ENCODE data around the gene UBE2O.

Gene UBE2O

DNA sequence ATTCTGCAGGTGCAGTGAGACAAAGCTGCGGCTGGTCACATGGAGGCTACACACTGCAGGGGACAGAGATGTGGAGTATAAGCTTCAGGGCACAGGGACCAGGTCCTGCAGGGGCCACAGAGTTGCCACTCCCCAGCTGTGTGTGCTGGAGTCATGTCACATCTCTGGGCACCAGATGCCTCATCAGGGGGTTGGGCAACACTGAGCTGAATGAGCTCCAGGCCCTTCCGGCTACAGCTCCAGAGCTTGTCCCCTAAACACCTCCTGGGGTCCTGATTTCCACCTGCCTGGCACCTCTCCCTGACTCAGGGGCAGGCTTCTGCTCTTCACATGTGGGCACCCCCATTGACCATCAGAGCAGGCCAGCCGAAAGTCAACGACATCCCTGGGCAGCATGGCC, 36.1 kb downstream of the UBE2O start:
- Histone ChIP-seq H3K27me3 (ENCODE audit: insufficient read depth, low read length, poor library complexity) (no peaks in the 10 kb centered on the region), H3K4ac (ENCODE audit: low read depth, low read length) (no peak overlapping the region), H2AK5ac (ENCODE audit: low read length) (no peak overlapping the region), H4K8ac (ENCODE audit: low read depth, low read length) (no peak overlapping the region), H2BK15ac (replicated peaks; ENCODE audit: low read depth) (no peak overlapping the region), H2BK120ac (ENCODE audit: low read depth, low read length) (no peak overlapping the region), H3K23ac (ENCODE audit: low read length) (no peak overlapping the region), H3K9ac (ENCODE audit: low read length) (no peak overlapping the region), H3K4me3 (ENCODE audit: low read length) (no peak overlapping the region), H3K18ac (ENCODE audit: low read length) (no peak overlapping the region), H2BK5ac (ENCODE audit: low read length) (no peak overlapping the region), H3K79me1 (ENCODE audit: low read length) (peaks cover 38% of the 10 kb centered on the region), H3K4me1 (ENCODE audit: control insufficient read depth, low read depth, low read length) (peaks cover 9% of the 10 kb centered on the region), H3K56ac (ENCODE audit: low read length) (no peak overlapping the region), H3K27ac (ENCODE audit: low read depth, low read length) (no peak overlapping the region), H3K79me2 (ENCODE audit: control insufficient read depth, insufficient read depth, low read length) (peaks cover 49% of the 10 kb centered on the region), H3K36me3 (ENCODE audit: control insufficient read depth, insufficient read depth, low read length) (peaks cover 2% of the 10 kb centered on the region), H3K4me2 (ENCODE audit: low read length) (no peak overlapping the region), H4K5ac (ENCODE audit: low read length) (no peak overlapping the region)
- no peak for DNase-seq
- no CpG with 5 or more reads among the region's 4 CpGs for WGBS (ENCODE audit: extremely low coverage, insufficient coverage, low lambda C conversion rate)

DNA sequence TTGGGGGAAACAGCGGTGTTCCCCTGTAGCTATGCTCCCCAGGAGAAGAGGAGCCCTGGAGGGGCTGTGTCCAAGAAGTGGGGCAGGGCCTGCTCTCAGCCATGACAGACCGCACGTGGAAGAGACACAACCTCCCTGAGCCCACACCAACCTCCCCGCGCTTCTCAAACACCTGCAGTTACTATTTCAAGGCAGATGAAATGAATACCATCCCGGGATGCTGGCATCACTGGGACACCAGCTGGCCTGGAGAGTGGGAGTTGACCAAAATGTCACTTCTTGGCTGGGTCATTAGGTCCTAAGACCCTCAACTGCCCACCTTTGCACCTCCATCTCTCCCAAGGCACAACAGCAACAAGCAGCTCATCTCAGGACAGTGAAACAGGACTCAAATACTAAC, 36.5 kb downstream of the UBE2O start:
- no peak overlapping the region for H3K4me3 ChIP-seq (ENCODE audit: low read length)
- H4K8ac ChIP-seq (ENCODE audit: low read depth, low read length), result no peak overlapping the region
- no peak overlapping the region for H2BK120ac ChIP-seq (ENCODE audit: low read depth, low read length)
- WGBS (ENCODE audit: extremely low coverage, insufficient coverage, low lambda C conversion rate), result no CpG with 5 or more reads among the region's 6 CpGs
- peaks cover 9% of the 10 kb centered on the region for H3K4me1 ChIP-seq (ENCODE audit: control insufficient read depth, low read depth, low read length)
- no peak overlapping the region for H3K4me2 ChIP-seq (ENCODE audit: low read length)
- no peak overlapping the region for H2BK15ac ChIP-seq (replicated peaks; ENCODE audit: low read depth)
- peaks cover 45% of the 10 kb centered on the region for H3K79me2 ChIP-seq (ENCODE audit: control insufficient read depth, insufficient read depth, low read length)
- peaks cover 36% of the 10 kb centered on the region for H3K79me1 ChIP-seq (ENCODE audit: low read length)
- no peak overlapping the region for H3K23ac ChIP-seq (ENCODE audit: low read length)
- H3K9ac ChIP-seq (ENCODE audit: low read length), result no peak overlapping the region
- H3K56ac ChIP-seq (ENCODE audit: low read length), result no peak overlapping the region
- H3K27ac ChIP-seq (ENCODE audit: low read depth, low read length), result no peak overlapping the region
- no peak overlapping the region for H2BK5ac ChIP-seq (ENCODE audit: low read length)
- H4K5ac ChIP-seq (ENCODE audit: low read length), result no peak overlapping the region
- no peak overlapping the region for H3K4ac ChIP-seq (ENCODE audit: low read depth, low read length)
- H3K36me3 ChIP-seq (ENCODE audit: control insufficient read depth, insufficient read depth, low read length), result peaks cover 2% of the 10 kb centered on the region
- no peak overlapping the region for H2AK5ac ChIP-seq (ENCODE audit: low read length)
- DNase-seq, result no peak
- no peaks in the 10 kb centered on the region for H3K27me3 ChIP-seq (ENCODE audit: insufficient read depth, low read length, poor library complexity)
- no peak overlapping the region for H3K18ac ChIP-seq (ENCODE audit: low read length)

DNA sequence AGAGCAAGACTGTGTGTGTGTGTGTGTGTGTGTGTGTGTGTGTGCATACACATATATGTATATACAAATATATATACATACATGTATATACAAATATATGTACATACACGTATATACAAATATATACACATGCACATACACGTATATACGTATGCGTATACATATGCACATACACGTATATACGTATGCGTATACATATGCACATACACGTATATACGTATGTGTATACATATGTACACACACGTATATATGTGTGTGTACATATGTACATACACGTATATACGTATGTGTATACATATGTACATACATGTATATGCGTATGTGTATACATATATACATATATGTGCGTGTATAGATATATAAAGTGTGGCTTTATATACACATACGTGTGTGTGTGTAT, 37.2 kb downstream of the UBE2O start:
- no peak overlapping the region for H3K23ac ChIP-seq (ENCODE audit: low read length)
- WGBS (ENCODE audit: extremely low coverage, insufficient coverage, low lambda C conversion rate), result no CpG with 5 or more reads among the region's 15 CpGs
- H3K36me3 ChIP-seq (ENCODE audit: control insufficient read depth, insufficient read depth, low read length), result peaks cover 2% of the 10 kb centered on the region
- H2BK5ac ChIP-seq (ENCODE audit: low read length), result no peak overlapping the region
- no peak overlapping the region for H3K18ac ChIP-seq (ENCODE audit: low read length)
- H3K27me3 ChIP-seq (ENCODE audit: insufficient read depth, low read length, poor library complexity), result no peaks in the 10 kb centered on the region
- no peak overlapping the region for H4K8ac ChIP-seq (ENCODE audit: low read depth, low read length)
- peaks cover 35% of the 10 kb centered on the region for H3K79me1 ChIP-seq (ENCODE audit: low read length)
- H3K9ac ChIP-seq (ENCODE audit: low read length), result no peak overlapping the region
- H2BK120ac ChIP-seq (ENCODE audit: low read depth, low read length), result no peak overlapping the region
- H3K4me1 ChIP-seq (ENCODE audit: control insufficient read depth, low read depth, low read length), result peaks cover 7% of the 10 kb centered on the region
- no peak for DNase-seq
- H3K4ac ChIP-seq (ENCODE audit: low read depth, low read length), result no peak overlapping the region
- H2BK15ac ChIP-seq (replicated peaks; ENCODE audit: low read depth), result no peak overlapping the region
- H3K79me2 ChIP-seq (ENCODE audit: control insufficient read depth, insufficient read depth, low read length), result peaks cover 43% of the 10 kb centered on the region
- no peak overlapping the region for H4K5ac ChIP-seq (ENCODE audit: low read length)
- no peak overlapping the region for H3K27ac ChIP-seq (ENCODE audit: low read depth, low read length)
- H2AK5ac ChIP-seq (ENCODE audit: low read length), result no peak overlapping the region
- no peak overlapping the region for H3K4me3 ChIP-seq (ENCODE audit: low read length)
- no peak overlapping the region for H3K56ac ChIP-seq (ENCODE audit: low read length)
- no peak overlapping the region for H3K4me2 ChIP-seq (ENCODE audit: low read length)

DNA sequence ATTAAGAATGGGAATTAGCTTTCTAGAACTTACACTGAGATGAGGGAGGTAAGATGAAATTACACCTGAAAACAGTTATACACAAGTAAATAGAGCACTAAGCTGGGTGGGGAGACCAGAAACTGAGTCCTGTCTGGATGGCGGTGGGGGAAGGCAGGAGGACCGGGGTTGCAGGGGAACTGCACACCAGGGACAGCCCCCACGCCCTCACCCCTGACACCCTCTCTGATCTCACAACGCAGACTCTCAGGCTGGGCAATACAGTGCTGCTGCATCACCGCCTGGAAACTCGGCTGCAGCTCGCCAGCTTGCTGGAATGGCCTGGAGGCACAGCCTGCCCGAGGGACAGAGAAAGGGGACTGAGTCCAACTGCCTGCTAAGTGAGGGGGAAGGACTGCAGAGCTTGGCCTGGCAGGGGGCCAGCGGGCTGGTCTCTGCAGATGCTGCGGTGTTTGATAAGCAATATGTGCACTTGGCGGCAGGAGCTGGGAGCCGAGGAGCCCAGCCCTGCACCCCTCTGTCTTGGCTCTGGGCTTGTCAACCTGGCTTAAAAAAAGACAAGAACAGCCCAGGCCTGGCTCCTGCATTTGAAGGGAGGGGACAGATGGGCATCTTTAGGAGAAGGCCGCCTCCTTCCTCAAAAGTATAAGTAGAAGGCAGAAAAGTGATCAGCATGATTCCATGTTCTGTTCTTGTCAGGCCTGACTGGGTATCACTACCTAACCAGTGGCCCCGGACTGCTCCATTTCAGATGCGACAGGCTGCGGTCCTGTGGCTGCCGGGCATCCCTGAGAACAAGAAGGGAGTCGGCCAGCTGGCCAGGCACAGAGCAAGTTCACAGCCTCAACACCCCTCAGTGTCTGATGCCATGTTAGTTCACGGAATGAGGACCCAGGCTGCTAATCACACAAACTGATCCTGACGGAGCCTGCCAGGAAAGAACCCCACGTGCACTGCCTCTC, 38.3 kb downstream of the UBE2O start:
- Histone ChIP-seq H3K36me3 (ENCODE audit: control insufficient read depth, insufficient read depth, low read length) (peaks cover 2% of the 10 kb centered on the region), H2AK5ac (ENCODE audit: low read length) (no peak overlapping the region), H3K4me1 (ENCODE audit: control insufficient read depth, low read depth, low read length) (peaks cover 7% of the 10 kb centered on the region), H4K5ac (ENCODE audit: low read length) (no peak overlapping the region), H3K4me3 (ENCODE audit: low read length) (no peak overlapping the region), H3K27me3 (ENCODE audit: insufficient read depth, low read length, poor library complexity) (no peaks in the 10 kb centered on the region), H2BK15ac (replicated peaks; ENCODE audit: low read depth) (no peak overlapping the region), H3K4ac (ENCODE audit: low read depth, low read length) (no peak overlapping the region), H3K79me1 (ENCODE audit: low read length) (peaks cover 27% of the 10 kb centered on the region), H2BK5ac (ENCODE audit: low read length) (no peak overlapping the region), H3K9ac (ENCODE audit: low read length) (peak overlapping the region; percentile 6), H4K8ac (ENCODE audit: low read depth, low read length) (no peak overlapping the region), H3K23ac (ENCODE audit: low read length) (peak overlapping the region; percentile 80), H2BK120ac (ENCODE audit: low read depth, low read length) (no peak overlapping the region), H3K4me2 (ENCODE audit: low read length) (no peak overlapping the region), H3K27ac (ENCODE audit: low read depth, low read length) (no peak overlapping the region), H3K18ac (ENCODE audit: low read length) (no peak overlapping the region), H3K79me2 (ENCODE audit: control insufficient read depth, insufficient read depth, low read length) (peaks cover 36% of the 10 kb centered on the region), H3K56ac (ENCODE audit: low read length) (peak overlapping the region; percentile 49)
- DNase-seq, result peak; percentile 27
- WGBS (ENCODE audit: extremely low coverage, insufficient coverage, low lambda C conversion rate), result no CpG with 5 or more reads among the region's 21 CpGs

DNA sequence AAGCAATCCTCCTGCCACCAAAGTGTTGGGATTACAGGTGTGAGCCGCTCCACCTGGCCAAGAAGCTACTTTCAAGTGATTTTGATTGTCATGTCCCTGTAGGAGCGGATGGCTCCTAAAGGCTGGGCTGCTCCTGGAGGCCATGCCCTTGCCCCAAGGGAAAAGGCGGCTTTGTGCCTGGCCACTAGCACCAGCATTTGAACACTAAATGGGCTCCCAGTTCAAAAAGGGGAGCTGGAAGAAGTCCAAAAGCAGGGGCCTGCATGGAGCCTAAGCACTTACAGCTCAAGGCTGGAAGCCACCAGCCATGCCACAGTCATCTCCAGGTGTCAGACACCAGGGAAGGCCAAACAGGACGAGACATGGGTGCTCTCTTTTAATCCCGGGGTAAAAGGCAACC, 41.7 kb downstream of the UBE2O start:
- no peak overlapping the region for H2BK120ac ChIP-seq (ENCODE audit: low read depth, low read length)
- H3K27me3 ChIP-seq (ENCODE audit: insufficient read depth, low read length, poor library complexity), result no peaks in the 10 kb centered on the region
- H3K4me2 ChIP-seq (ENCODE audit: low read length), result no peak overlapping the region
- H3K4me3 ChIP-seq (ENCODE audit: low read length), result no peak overlapping the region
- peaks cover 26% of the 10 kb centered on the region for H3K79me1 ChIP-seq (ENCODE audit: low read length)
- H4K5ac ChIP-seq (ENCODE audit: low read length), result no peak overlapping the region
- no peaks in the 10 kb centered on the region for H3K36me3 ChIP-seq (ENCODE audit: control insufficient read depth, insufficient read depth, low read length)
- no peak overlapping the region for H3K18ac ChIP-seq (ENCODE audit: low read length)
- no peak overlapping the region for H3K9ac ChIP-seq (ENCODE audit: low read length)
- WGBS (ENCODE audit: extremely low coverage, insufficient coverage, low lambda C conversion rate), result no CpG with 5 or more reads among the region's 5 CpGs
- H2BK15ac ChIP-seq (replicated peaks; ENCODE audit: low read depth), result no peak overlapping the region
- H3K23ac ChIP-seq (ENCODE audit: low read length), result no peak overlapping the region
- peaks cover 7% of the 10 kb centered on the region for H3K4me1 ChIP-seq (ENCODE audit: control insufficient read depth, low read depth, low read length)
- no peak overlapping the region for H2AK5ac ChIP-seq (ENCODE audit: low read length)
- H3K56ac ChIP-seq (ENCODE audit: low read length), result no peak overlapping the region
- no peak overlapping the region for H2BK5ac ChIP-seq (ENCODE audit: low read length)
- H3K79me2 ChIP-seq (ENCODE audit: control insufficient read depth, insufficient read depth, low read length), result peaks cover 29% of the 10 kb centered on the region
- H3K4ac ChIP-seq (ENCODE audit: low read depth, low read length), result no peak overlapping the region
- DNase-seq, result no peak
- H4K8ac ChIP-seq (ENCODE audit: low read depth, low read length), result no peak overlapping the region
- H3K27ac ChIP-seq (ENCODE audit: low read depth, low read length), result no peak overlapping the region
